HCT116 (cell line): ENCODE measurements around the gene USPL1.

Experiments
- ATF3 ChIP-seq: IDR thresholded peaks from 2 replicates; pipeline ENCODE4 v1.6.1; 2012
- CTCF ChIP-seq, 3 experiments: fragments of 200-600 bp in 1 of 3; sonication (generic) in 1 of 3; IDR thresholded peaks in 2 of 3; conservative IDR thresholded peaks in 1 of 3; 2 replicates each; pipeline ENCODE4 v1.5.1; 2012 to 2017; ENCODE audit warnings: low read depth in 2 of 3, low read length in 2 of 3, antibody characterized with exemption in 1 of 3, borderline replicate concordance in 1 of 3, control low read depth in 1 of 3, mild to moderate bottlenecking in 1 of 3, mixed read lengths in 1 of 3, mixed run types in 1 of 3, moderate library complexity in 1 of 3; ENCODE audit not compliant: insufficient read depth in 1 of 3
- EGR1 ChIP-seq: IDR thresholded peaks from 2 replicates; pipeline ENCODE4 v1.6.1; 2012; ENCODE audit warnings: low read depth
- MAX ChIP-seq: IDR thresholded peaks from 2 replicates; pipeline ENCODE4 v1.6.1; 2012
- POLR2A ChIP-seq: IDR thresholded peaks from 2 replicates; pipeline ENCODE4 v1.7.0; 2011; ENCODE audit warnings: borderline replicate concordance; ENCODE audit not compliant: insufficient read depth, insufficient read length; ENCODE audit errors: extremely low read depth
- REST ChIP-seq: IDR thresholded peaks from 2 replicates; pipeline ENCODE4 v1.6.1; 2012; ENCODE audit warnings: low read depth
- ZFX ChIP-seq: fragments of 450-650 bp; IDR thresholded peaks from 2 replicates; pipeline ENCODE4 v1.6.1; 2017
- ZNF274 ChIP-seq: fragments of 200-500 bp; sonication (Bioruptor generic); IDR thresholded peaks from 2 replicates; pipeline ENCODE4 v1.6.1; 2014; ENCODE audit warnings: mild to moderate bottlenecking, low read depth, low read length, inconsistent platforms

- TF ChIP-seq ATF3 (no peak), POLR2A (no peak), CTCF (IDR thresholded peaks at IDR 0.05 in 2 of 3, conservative IDR thresholded peaks at IDR 0.05 in 1 of 3; ENCODE audit: borderline replicate concordance in 1 of 3, insufficient read depth in 1 of 3, low read depth in 2 of 3, low read length in 2 of 3) (no peak), ZFX (no peak), REST (no peak), MAX (no peak), ZNF274 (no peak), EGR1 (no peak)
These were observed 20.6 kb downstream of the USPL1 start for GRCh38 chr13:30638301-30638700.
